ENCODE measurements around the gene TNFRSF14.

The TNFRSF14 gene

DNA sequence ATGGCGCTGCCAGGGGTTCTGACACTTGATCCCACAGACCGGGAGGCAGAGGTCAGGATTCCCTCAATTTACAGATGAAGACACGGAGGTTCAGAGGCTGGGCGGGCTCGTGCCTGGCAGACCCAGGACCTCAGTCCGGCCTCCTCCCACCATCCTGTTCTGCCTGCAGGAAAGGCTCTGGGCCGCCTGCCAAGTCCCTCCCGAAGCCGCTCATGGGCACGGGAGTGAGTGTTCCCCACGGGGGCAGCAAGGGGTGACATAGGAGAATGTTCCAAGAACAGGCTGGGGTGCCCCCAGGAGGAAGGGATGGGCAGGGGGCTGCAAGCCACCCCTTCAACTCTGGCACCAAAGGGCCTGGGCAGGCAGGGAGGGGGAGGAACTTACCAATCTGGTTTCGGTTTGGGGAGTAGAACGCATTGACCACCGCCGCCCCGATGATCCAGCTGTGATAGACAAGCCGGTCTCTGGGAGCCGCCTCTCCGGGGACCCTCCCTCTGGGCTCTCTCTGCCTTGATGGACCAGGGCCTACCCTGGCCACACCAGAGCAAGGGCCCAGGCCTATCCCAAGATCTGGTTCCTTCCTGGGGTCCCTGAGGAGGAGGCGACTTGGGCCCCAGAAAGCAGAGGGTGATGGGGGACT is 38.0 kb downstream of the TNFRSF14 start:
- TF ChIP-seq, protein P1, sequence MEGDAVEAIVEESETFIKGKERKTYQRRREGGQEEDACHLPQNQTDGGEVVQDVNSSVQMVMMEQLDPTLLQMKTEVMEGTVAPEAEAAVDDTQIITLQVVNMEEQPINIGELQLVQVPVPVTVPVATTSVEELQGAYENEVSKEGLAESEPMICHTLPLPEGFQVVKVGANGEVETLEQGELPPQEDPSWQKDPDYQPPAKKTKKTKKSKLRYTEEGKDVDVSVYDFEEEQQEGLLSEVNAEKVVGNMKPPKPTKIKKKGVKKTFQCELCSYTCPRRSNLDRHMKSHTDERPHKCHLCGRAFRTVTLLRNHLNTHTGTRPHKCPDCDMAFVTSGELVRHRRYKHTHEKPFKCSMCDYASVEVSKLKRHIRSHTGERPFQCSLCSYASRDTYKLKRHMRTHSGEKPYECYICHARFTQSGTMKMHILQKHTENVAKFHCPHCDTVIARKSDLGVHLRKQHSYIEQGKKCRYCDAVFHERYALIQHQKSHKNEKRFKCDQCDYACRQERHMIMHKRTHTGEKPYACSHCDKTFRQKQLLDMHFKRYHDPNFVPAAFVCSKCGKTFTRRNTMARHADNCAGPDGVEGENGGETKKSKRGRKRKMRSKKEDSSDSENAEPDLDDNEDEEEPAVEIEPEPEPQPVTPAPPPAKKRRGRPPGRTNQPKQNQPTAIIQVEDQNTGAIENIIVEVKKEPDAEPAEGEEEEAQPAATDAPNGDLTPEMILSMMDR (conservative IDR thresholded peaks at IDR 0.05; ENCODE audit: control insufficient read depth, insufficient read depth, low read depth, low read length): no peak
- no peak for DNase-seq (ENCODE audit: low read depth)
- no peak overlapping the region for H3K4me3 ChIP-seq (ENCODE audit: control insufficient read depth, low read depth, low read length)

DNA sequence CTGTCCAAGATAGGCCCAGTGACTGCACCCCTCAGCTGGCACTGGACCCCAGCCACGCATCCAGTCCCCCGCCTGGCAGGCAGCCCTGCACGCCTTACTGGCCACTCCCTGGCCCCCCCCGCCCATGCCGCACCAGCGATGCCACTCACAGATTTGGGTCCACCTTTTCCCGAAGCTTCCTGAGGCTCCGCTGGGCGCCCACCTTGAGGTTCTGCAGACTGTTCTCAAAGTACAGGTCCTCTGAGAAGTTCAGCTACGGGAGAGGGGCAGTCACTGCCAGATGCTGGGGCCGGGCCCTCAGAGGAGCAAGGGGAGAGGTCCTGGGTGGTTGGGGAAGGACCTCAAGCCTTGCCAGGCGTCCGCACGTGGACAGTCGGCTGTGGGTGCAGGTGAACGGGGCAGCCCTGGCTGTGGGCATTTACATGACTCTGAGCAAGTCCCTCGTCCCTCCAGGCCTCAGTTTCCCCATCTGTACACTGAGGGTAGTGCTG is 38.5 kb downstream of the TNFRSF14 start:
- TF ChIP-seq, protein P1 (conservative IDR thresholded peaks at IDR 0.05; ENCODE audit: control insufficient read depth, insufficient read depth, low read depth, low read length): no peak
- no peak for DNase-seq (ENCODE audit: low read depth)
- H3K4me3 ChIP-seq (ENCODE audit: control insufficient read depth, low read depth, low read length): no peak overlapping the region

DNA sequence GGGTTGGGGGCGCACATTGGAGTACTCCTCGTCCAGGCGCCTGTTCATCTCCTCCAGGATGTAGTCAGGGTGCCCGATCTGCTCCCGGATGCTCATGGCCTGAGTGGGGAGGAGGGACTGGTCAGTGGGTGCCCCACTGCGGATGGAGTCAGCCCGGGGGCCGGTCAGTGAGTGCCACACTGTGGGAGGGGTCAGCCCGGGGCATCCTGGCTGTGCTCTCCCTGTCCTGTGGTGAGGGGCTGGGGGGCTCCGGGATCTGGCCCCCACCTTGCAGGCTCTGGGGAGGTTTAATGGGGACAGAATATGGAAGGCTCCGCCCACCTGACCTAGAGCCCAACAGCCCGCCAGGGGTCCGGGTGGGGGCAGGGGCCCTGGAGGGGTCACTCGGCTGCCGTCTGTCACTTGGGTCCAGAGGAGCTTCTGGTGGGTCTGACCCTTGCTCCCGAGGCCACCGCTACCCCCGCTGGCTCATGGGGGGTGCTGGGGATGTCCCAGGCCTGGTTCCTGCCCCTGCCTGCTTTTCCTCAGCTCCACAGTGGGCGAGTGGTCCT is 39.2 kb downstream of the TNFRSF14 start:
- TF ChIP-seq, protein P1 (conservative IDR thresholded peaks at IDR 0.05; ENCODE audit: control insufficient read depth, insufficient read depth, low read depth, low read length): no peak
- no peak for DNase-seq (ENCODE audit: low read depth)

DNA sequence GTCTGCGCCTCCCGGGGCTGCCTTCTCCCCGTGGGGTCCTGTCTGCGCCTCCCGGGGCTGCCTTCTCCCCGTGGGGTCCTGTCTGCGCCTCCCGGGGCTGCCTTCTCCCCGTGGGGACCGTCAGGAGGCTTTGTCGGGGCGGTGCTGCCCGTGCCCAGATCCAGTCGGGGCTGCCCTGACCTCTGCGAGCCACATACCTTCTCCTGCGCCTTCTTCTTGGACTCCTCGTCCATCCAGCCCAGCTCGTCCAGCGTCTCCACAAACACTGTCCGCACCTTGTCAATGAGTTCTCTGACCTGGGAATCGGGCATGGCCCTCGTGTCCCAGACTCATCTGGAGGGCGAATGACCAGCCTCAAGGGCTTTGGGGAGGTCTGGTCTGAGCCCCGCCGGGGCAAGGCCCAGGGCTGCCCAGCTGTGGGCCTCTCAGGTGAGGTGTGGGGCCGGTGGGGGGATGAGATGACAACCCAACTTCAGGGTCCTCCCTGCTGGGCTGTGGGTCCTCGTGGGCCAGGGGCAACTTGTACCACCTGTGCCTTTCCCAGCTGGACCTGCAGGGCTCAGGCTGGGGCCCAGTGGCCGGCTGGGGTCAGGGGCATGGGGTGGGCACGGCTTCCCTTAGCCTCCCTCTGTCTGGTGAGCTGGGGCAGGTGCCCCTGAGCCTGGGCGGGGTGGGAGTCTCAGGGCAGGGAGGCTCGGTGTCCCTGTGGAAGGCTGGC is 39.8 kb downstream of the TNFRSF14 start:
- H3K4me3 ChIP-seq (ENCODE audit: control insufficient read depth, low read depth, low read length): no peak overlapping the region
- no peak for DNase-seq (ENCODE audit: low read depth)
- TF ChIP-seq, protein P1 (conservative IDR thresholded peaks at IDR 0.05; ENCODE audit: control insufficient read depth, insufficient read depth, low read depth, low read length): no peak

More for the DNA sequence above, 39.2 kb downstream of the TNFRSF14 start:
- H3K4me3 ChIP-seq (ENCODE audit: control insufficient read depth, low read depth, low read length): no peak overlapping the region

DNA sequence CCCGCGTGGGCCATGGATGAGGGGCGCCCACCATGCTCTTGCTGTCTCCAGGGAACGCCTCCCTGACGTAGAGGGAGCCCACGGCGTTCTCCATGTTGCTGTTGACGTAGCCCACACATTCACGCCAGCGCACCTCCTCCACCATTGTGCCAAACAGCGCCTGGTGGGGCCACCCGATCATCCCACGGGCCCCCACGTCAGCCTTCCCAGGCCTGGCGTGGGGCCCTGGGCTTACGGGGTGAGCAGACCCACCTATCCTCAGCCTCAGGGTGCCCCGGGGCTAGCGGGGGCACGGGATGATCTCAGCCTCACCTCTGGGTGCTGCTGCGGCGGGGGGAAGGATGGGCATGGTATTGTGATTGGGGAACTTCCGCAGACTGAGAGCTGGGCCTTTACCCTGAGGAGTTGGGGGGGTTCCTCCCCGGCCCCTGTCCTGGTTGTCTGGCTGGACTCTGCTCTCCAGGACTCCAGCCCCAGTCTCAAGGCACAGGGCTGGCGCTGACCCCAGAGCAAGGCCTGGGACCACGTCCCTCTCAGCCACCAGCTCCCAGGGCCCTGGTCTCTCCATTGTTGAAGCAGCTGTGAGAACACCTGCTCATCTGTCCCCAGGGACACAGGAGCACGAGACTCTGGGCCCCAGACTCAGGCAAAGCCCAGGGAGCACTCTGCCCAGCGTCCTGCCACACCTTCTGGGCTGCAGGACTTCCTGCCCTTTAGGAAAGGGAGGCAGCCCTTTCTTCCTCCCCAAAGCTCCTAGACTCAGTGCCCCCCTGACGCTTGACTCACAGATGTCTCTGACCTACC is 40.6 kb downstream of the TNFRSF14 start:
- TF ChIP-seq, protein P1 (conservative IDR thresholded peaks at IDR 0.05; ENCODE audit: control insufficient read depth, insufficient read depth, low read depth, low read length): no peak
- no peak overlapping the region for H3K4me3 ChIP-seq (ENCODE audit: control insufficient read depth, low read depth, low read length)
- no peak for DNase-seq (ENCODE audit: low read depth)

Measured in fibroblast of mammary gland (primary cell).